Activated CD8-positive, alpha-beta memory T cell treated with anti-CD3 and anti-CD28 coated beads for 24 hours (primary cell): ENCODE data around the gene TSPAN18.

Experiments
- DNase-seq: peaks from one replicate; pipeline ENCODE4 v3.0.0-alpha.2; 2020

Gene TSPAN18

GRCh38 chr11:44931466-44931865 is 204.7 kb downstream of the TSPAN18 start:
- no peak for DNase-seq

DNA sequence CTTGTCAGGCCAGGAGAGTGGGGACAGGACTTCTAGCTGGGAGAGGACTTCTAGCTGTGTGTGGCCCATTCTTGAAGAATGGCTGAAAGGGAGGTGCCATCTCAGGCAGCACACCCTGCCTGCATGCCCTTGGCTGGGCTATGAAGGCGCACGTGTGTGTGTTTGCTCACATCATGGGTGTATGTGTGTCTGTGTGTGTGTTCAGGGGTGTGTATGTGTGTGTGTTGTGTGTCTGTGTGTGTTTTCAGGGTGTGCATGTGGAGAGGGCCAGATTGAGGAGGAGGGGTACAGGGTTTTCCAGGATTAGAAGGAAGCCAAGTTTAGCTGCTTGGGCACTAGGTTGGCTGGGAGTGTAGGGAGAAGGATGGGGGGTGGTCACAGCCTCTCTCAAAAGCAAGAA is 207.3 kb downstream of the TSPAN18 start:
- DNase-seq, result no peak

GRCh38 chr11:44934735-44935250 is 208.0 kb downstream of the TSPAN18 start:
- DNase-seq, result no peak

DNA sequence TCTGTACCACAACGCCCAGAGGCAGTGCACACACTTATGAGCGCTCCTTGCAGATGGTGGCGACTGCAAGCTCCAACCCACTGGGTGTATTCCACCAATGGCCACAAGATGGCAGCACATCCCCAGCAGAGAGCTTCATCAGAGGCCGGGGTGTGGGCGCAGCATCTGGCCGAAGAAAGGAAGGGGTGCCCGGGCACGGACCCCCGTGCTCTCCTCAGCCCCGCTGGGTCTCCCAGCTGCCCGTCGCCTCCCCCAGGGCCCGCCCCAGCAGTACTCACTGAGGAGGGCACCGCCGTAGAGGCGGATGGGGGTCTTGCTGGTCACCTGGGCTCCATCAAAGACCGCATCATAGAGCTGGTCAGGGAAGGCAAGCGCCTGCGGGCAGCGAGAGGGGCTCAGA is 209.8 kb downstream of the TSPAN18 start:
- DNase-seq, result peak; percentile 96

DNA sequence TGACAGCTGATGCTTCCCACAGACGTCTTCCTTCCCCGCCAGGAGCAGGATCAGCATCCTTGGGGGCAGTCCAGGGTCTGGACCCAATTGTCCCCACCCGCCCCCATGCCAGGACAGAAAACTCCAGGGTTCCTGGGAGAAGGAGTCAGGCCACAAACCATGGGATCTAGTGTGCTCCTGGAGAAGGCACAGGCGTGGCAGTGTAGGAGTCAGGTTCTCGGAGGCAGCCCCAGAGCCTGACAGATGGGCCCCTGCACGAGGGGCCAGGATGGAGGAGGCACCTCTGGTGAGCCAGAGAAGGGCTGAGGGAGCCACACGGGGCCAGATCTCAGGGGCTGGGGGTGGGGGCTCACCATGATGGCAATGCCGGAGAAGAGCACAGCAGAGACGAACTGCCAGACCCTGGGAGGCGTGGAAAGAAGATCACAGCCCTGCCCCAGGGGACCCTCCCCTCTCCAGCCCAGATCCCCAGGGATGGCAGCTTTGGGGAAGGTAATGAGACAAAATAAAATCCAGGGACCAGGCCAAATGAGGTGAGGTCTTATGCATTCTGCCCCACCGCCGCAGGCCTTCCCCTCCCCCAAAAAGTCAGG is 210.3 kb downstream of the TSPAN18 start:
- DNase-seq, result no peak

DNA sequence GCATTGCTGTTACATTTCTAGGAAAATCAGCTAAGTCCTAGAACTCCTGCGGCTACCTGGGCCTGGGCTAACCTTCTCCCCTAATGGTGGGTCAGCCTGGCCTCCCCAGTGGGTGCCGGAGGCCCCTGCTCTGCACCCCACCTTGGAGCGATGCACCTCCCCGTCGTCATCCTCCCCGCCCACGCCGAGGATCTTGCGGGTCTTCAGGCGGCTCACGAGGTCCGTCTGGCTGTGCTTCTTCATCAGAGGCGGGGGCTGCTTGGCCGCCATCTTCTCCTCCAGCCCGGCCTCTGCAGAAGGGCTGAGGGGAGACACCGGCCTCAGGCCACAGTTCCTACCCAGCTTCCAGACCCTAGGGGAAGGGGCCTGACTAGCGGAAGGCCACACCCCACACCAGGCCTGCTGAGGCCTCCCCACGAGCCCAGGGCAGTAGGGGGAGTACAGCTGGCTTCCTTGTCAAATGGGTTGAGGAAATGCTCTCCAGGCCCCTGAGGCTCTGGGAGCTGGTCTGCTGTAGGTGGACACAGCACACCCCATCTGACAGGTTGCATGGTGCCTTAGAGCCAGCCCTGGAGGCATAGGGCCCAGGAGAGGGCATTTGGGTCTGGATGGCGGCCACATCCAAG is 211.4 kb downstream of the TSPAN18 start:
- no peak for DNase-seq

DNA sequence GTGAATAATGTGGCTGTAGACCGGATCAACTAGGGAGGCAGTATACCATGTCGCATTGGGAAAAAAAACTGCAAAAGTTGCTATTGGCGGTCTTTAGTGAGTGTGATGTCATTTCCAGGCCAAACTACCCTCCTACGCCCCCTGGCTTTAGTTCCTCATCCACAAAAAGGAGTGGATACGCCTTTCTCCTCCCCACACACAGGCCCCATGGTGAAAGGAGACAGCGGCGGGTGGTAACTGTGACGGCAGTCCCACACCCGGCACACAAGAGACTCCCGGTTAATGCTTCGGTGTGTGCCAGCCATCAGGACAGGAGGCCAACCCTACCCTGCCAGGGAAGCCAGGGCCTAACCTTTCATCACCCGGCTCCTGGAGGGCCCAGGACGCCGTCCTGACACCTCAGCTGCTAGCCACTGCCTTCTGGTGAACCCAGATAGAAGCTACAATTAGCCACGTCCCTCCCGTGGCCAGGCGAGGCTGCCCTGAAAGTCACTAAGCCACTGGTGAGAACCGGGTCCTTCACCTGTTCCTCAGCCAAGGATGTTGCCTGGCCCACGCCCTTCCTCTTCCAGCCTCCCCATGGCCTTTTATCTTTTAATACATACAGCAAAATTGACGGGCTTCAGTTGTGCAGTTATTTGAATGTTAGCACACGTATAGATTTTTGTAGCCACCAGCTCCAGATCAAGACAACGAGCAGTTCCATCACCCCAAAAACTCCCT is 213.1 kb downstream of the TSPAN18 start:
- DNase-seq, result no peak

GRCh38 chr11:44940404-44940803 is 213.6 kb downstream of the TSPAN18 start:
- DNase-seq, result no peak

- no peak for DNase-seq
Observed at GRCh38 chr11:44940835-44941234, 214.1 kb downstream of the TSPAN18 start.

DNA sequence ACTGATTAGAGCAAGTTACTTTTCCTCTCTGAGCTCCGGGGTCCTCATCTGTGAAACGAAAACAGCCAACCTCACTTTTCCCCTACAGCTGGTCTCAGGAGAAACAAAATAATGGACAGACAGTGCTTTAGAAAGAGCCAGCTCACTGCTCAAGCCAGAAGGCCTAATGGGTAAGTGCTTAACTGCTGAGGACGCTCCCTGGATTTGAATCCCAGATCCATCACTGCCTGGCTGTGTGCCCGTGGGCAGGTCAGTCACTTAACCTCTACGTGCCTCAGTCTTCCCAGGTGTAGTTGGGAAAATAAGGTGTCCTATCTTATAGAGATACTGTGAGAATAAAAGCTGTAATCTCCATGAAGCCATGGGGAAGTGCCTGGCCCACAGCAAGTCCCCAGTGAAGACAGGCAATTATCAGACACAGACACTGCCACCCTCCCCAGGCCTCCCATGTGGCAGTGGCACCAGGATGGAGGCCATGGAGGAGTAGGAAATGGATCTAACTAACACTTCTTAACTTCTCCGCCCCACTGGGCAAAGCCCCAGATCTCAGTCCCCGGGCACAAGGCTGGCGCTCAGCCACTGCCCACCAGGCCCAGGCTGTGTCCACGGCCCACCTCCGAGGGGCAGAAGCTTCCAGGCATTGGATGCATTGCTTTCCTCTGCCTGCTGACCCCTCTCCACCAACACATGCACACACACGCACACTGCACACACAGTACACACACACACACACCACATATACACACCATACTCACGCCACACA is 214.7 kb downstream of the TSPAN18 start:
- no peak for DNase-seq

DNA sequence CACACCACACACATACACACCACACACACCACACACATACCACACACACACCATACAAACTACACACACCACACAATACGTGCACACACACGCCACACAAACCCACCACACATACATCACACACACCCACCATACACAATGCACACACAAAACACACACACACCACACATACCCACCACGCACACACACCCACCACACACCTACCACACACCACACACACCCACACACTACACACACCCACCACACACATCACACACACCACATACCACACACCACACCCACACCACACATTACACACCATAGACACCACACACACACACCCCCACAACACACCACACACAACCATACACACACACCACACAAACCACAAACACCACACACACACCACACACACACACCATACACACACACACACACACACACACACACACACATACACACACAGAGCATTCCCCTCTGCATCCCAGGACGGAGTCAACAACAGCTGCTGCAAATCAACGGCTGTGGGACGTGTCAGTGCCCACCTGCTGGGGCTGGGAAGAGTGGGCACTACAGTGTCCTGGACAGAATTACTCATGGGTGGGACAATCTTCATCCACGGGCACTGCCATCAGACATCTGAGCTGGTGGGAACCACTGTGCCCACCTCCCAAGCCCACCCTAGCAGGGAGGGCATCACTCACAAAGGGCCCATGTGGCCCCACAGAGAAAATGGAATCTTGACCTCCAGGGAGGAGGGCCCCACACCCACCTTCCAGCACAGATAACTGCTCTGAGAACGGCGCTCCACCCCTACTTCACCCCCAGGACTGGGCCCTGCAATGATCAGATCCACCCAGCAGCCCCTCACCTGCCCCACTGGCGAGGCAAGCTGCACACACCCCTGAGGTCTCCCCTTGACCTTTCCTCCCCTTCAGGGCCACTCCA is 215.5 kb downstream of the TSPAN18 start:
- no peak for DNase-seq

- DNase-seq, result no peak
Observed at GRCh38 chr11:44943118-44943517, 216.4 kb downstream of the TSPAN18 start.

- no peak for DNase-seq
Observed at GRCh38 chr11:44943696-44944095, 216.9 kb downstream of the TSPAN18 start.

DNA sequence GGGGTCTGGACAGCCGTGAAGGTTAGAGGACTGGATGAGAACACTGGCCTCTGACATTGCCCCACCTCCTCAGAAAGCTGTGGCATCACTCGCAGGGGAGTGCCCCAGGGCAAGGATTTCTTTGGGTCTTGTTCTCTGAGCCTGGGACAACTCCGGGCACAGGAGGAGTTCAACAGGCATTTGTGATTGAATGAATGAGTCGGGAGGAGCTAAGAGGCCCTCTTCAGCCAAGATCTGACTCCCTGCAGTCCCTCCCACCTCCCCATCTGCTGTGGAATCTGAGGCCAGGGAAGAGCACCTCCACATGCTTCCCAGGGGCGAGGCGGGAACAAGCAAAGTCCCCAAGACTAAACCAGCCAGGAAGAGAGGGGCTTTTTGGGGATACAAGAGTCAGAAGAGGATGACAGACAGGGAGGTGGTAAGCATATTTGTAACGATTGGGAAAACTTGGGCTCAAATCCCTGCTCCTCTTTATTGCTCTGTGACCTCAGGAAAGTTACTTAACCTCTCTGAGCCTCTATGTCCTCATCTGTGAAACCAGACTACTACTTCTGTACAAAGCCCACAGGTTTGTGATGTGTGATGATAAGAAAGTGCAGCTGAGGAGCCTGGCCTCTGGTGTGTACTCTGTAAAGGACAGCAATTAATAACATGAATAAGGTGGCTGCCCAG is 217.6 kb downstream of the TSPAN18 start:
- no peak for DNase-seq

- no peak for DNase-seq
Observed at GRCh38 chr11:44944853-44945235, 218.1 kb downstream of the TSPAN18 start.

GRCh38 chr11:44945666-44946065 is 218.9 kb downstream of the TSPAN18 start:
- no peak for DNase-seq

- no peak for DNase-seq
Observed at GRCh38 chr11:44946263-44946662, 219.5 kb downstream of the TSPAN18 start.

- DNase-seq, result no peak
Observed at GRCh38 chr11:44947114-44947513, 220.4 kb downstream of the TSPAN18 start.

DNA sequence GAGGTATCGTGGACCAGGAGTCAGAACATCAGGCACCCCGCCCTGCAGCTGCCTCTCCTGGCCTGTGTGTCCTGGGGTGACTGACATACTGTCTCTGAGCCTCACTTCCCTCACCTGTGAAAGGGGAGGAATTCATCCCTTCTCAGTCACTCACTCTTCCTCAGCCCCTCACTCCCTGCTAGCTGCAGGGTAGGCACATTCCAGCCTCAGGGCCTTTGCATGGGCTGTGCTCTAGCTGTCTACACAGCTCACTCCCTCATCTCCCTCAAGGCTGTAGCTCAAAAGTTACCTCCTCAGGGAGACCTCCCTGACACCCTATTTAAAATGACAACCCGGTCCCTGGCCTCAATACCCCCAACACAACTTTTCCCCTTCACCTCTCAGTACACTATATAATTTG is 221.4 kb downstream of the TSPAN18 start:
- DNase-seq, result no peak

- peak; percentile 76 for DNase-seq
Observed at GRCh38 chr11:44949160-44950030, 222.6 kb downstream of the TSPAN18 start.
